M059J (cell line): ENCODE data around the gene TBC1D22A. TPM values are rescaled to one million over a fixed set of nuclear protein-coding genes. Genes with fewer than 3 reads are reported as not detected.
A peak's percentile ranks its signal among the peaks of the same experiment; 100 is the strongest.

Experiments
- DNase-seq: peaks from one replicate; pipeline ENCODE4 v3.0.0-alpha.2; 2012; ENCODE audit warnings: low read depth
- total RNA-seq: library from RNA; depleted of rRNA; stranded (reverse); fragments of >200 nt; shearing (Covaris generic); gene quantifications from 2 replicates; pipeline ENCODE4 v1.2.3, GENCODE V29; 2014

The TBC1D22A gene
- total RNA-seq, 1 experiment from 2014 or later = 7.3 TPM

DNA sequence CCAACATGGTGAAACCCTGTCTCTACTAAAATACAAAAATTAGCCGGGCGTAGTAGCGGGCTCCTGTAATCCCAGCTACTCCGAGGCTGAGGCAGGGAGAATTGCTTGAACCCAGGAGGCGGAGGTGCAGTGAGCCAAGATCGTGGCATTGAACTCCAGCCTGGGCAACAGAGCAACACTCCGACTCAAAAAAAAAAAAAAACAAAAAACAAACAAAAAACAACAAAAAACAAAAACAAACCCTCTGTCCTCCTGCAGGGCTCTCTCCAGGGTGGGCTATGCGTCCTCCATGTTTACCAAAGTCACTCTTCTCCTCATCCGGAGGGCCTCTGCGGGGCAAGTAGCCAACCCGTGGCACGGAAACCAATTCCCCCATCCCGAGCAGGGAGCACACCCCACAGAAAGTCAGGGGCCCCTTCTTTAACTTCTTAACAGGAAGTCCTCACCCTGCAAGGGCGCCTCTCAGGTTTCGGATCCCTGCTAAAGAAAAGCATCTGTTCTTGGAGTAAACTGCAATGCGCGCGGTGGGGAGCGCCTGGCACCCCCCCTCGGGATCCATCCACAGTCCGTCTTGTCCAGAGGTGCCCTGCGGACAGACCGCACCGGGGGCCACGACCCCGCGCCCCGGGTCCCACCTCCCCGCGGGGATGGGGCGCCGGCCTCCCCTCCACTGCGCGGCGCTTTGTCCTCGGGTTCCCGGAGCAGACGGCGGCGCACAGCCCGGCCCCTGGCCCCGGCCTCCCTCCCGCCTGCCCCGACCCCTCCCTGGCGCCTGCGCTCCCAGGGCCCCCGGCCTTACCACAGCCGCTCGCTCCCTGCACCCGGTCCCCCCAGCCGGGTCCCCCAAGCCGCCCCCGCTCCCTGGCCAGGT lies 25.1 kb upstream of the TBC1D22A start:
- DNase-seq = peak; percentile 21

DNA sequence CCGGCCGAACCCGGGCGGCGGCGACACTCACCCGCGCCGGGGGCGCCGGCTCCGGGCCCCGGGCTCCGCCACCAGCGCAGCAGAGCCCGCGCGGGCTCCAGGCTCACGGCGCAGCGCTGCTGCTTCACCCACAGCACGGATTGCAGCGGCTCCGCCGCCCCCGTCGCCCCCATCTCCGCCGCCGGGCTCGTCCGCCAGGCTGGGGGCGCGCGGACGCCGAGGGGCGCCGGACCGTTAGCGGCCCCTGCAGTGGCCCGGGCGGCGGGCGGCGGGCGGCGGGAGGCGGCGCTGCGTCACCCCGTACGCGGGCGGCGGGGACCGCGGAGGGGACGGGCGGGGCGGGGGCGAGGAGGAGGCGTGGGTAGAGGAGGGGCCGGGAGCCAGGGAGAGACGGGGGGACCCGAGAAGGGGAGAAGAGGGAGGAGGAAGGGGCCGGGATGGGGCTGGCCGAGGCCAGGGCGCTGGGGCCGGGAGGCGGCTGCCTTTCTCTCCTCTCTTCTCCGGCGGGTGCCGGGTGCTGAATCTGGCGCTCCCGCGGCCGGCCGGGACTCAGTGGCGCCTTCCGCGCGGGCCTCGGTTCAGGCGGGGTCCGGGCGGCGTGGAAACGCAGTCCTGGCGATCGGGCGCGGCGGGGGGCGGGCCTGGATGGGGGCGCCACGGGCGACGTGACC lies 24.3 kb upstream of the TBC1D22A start, which contains the start of gene CERK:
CERK (minus strand) TSS at position 277 of the 671 bp plus-strand sequence; CDS start at position 173, 104 bp downstream.
- DNase-seq = peak; percentile 55

DNA sequence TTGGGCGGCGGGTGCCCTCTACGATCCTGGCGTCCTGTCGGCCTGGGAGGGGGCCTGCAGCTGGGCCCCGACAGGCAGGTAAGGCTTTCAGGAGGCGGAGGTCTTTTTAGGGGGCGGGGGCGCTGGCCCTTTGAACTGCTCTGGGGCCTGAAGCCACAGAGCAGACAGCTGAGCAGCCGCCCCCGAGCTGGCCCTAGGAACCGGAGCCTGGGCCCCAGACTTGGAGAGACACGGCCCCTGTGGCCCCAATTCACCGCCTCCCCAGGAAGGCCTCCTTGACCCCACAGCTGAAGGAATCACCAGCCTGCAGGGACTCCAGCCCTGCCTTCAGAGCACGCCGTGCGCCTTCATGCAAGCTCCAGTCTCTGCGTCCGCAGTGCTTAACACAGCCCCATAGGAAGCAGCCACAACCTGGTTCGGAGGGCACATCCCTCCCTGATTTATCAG lies 23.8 kb upstream of the TBC1D22A start:
- no peak for DNase-seq

DNA sequence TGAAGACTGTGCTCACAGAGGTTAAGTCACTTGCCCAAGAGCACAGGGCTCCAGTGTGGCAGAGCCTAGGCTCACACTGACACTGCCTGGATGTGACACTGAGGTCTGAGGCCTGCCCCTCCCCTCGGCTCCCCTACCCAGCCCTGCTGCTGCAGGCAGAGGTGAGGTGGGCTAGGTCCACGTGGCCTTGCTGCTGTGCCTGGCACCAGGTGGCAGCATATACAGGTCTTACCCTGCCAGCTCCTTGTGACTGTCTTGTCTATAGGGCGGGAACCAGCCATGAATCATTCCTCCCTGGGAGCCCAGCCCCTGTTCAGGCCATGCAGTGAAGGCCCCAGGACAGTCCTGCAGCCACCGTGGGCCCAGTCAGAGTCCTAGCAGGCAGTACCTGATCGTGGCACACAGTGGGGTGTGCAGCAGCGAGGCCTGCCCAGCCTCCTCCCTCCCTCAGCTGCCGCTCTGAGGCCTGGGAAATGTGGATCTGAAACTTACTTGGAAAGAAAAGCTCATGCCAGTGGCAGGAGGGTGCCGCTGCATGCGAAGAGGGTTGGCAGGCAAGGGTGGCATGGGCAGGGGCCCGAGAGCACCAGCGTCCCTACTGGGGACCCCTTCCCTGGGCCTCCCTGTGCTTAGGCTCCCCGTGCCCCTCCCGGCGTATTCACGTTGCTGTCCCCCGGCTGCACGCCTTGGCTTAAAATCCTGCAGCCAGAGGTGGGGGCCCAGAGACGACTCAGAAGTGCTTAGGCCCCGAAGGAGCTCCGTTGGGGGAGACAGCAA lies 23.2 kb upstream of the TBC1D22A start:
- DNase-seq = peak; percentile 85

DNA sequence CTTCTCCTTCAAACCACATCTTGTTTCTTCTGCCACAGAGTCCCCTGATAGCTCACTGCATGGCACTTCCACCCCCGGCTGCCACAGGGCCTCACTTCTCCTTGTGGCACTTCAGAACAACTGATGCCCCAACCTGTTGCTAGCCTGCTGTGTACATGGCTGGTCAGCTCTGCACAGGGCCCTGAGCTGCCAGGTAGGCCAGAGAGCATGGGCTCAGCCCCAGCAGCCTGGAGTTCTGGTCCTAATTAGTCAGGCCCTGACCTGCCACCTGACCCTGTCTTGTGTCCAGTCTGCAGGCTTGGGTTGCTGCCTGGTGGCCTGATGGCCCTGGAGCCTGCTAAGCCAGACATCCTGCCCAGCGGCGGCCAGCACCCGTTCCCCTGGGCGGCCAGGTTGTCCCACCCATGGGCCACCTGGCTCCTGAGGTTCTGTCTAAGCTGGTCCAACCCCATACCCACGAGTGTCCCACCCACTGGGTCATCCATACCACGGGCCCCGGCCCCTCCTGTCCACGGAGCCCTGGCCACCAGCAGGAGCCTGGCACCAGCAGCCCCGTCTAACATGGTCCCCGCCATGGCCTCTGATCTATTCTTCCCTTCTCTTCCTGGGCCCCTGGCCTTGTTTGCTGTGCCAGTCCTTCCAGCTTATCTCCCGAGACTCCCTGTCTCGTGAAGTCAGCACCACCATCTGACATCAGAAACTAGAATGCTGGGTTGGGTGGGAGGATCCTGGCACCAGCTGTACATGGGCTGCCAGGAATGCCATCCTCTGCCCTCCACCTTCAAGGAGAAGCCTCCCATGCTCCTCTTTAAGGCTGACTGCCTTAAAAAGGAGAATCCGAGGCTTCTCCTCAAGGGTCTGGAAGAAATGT lies 21.3 kb upstream of the TBC1D22A start:
- no peak for DNase-seq

DNA sequence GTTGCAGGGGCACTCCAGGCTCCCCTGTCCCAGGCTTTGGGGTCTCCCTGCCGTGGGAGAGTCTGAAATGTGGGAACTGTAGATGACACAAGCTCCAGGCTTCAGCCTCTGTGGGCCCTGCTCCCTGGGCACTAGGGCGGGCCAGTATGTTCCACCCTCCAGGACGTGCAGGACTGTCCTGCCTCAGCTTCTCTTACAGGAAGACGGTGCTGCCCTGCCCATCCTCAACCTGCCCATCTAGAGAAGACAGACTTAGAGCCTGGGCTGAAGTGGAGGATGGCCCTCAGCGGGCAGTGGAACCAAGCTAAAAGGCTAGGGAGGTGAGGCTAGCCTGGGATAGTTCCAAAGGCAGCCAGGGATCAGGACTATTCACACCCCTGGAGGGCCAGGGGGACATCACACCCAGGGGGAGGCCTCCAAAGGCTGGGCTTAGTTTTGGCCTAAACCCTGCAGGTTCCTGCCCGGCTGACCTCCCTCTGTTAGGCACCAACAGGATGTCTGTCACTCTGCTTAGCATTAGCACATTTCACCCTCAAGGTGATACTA lies 20.4 kb upstream of the TBC1D22A start:
- no peak for DNase-seq

DNA sequence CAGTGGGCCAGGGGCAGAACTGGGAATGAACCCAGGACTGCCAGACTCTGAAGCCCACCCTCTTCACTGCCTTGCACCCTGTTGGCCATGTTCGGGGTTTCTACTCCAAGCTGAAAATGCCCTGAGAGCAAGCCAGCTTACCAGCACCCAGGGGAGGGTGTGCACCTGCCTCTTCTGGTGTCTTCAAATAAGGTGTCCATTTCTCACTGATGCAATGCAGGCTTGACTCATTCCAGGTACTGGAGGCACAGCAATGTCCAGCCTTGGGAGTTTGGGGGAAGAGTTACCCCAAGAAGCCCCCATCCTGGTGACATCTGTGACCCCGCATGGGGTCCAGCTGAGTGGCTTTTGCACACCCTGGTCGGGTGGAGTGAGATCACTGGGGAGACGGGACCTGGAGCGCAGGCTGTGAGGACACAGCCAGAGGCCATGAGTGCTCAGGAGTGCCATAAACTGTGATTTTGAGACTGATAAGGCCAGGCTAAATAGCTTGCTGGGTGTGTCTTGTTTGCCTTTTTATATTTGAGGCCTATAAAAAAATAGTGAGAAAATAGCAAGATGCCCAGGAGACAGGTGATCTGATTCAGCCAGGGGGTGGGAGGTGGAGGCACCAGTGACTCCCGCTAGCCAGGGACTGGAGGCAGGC lies 19.8 kb upstream of the TBC1D22A start:
- peak; percentile 40 for DNase-seq

DNA sequence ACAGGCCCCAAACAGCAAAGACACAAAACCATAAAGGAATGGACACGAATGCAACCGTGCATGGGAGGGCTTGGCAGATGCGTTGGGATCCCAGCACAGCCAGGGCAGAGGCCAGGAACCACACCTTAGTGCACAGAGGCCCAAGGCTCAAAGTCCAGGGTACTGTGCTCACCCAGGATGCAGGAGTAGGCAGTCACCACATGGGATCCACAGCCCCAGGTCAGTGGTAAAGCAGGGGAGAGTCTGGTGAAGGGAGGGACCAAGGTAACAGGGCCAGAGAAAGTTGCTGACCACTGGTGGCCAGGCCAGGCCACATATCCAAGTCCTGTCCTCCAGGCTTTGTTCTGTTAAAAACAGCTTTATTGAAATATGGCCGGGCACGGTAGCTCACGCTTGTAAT lies 17.9 kb upstream of the TBC1D22A start:
- DNase-seq = no peak

DNA sequence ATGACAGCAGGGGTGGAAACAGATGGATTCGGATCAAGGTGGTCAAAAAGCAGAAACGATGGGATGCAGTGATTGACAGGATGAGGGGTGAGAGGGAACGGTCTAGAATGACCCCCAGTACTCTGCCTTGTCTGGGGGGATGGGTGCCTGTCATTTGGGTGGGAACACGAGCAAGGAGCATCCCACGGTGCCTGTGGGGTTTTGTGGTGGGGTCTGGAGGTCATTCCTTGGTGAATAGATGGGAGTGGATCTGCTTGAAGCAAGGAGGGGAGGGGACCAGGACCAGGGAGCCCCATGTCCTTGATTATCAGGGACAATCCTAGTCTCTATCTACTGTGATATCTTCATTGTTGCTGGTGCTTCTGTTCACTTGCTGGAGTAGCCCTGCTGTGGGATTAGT lies 16.3 kb upstream of the TBC1D22A start:
- DNase-seq = no peak

DNA sequence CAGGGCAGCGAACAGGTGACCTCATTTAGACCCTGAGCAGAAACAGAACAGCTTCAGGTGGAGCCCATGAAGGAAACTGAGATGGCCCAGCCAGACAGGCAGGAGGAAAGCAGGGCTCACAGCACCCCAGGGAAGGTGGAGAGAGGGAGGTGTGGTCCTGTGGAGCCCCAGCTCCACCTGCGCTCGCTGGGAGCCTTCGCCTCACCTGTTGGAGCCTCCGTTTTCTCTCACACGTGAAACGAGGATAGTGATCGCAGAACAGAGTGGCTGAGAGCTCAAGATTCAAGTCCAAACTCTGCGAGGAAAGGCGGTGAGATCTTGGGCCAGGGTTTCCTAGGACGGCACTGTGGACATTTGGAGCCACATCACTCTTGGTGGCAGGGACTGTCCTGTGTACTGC lies 15.8 kb upstream of the TBC1D22A start:
- DNase-seq = no peak

DNA sequence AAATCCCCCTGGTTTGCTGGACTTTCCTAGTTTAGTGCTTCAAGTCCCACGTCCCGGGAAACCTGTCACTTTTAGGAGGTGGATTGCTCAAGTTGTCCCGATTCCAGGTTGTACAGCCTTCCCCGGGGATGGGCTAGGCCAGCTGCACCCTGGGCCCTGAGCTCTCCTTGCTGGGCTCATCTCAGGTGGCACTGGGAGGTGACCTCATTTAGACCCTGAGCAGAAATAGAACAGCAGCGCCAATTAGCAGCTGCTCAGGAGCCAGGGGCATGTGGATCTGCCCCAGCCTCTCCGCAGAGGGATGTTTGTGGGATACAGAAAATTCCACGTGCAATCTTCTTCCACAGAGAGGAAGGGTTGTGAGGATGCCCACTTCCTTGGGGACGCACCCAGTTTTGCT lies 14.8 kb upstream of the TBC1D22A start:
- DNase-seq = no peak

DNA sequence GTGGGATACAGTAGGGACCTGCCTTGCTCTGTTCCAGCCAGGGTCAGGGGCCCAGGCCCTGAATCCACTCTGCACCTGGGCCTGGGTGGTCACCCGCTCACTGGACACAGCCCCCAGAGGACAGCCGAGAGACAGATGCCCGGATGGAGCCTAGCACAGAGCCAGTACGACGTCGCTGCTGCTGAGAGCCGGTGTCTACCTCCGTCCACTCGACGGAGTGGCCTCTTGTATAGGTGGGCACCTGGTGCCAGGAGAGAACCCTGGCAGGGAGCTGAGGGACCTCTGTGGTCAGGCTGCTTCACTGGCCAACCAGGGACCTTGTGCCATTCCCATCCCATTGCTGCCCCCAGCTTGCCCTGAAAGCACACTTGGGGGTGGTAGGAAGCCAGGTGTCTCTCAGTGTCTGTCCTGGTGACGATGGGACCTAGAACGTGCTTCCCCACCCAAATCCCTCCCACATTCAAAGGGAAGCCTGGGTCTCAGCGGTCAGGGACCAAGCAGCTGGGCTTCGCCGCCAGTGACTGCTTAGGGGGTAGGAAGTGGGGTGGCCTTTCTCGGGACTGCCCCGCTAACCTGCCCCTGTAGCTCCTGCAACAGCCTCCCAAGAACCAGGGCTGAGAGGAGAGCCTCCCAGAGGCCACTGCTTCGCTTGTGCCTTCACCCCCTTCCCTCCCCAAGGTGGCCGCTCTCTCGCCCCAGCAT lies 14.1 kb upstream of the TBC1D22A start:
- no peak for DNase-seq

DNA sequence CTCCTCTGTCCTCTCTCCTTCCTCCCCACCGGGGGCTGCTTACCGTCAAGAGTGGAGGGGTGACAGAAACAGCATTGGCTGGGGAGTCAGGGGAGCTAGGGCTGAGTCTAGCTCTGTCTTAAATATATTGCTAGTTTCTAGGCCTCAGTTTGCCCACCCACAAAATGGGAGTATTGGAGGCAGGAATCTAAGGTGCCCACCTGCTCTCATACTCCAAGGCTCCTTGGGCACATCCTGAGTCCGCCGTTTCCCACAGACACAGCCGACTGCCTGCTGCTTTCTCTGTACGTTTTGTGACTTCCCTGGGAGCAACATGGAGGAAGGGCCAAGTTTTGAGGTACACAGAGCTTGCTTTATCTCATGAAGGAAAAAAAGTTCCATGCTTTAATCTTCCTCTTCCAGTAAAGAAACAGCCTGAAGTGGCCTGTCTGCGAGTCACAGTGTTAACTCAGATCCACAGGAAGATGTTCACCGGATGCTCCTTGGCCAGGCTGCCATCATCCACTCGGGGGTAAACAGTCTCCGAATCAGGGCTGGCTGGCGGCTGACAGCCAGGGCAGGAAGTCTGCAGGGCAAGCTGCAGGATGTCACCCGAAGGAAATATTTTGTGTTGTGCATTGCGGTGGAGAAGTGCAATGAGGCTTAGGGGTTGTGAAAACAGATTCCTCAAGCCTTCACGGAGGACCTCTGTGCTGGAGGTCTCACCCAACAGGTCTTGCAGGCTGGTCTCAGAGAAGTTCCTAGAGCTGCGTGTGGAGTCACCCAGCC lies 13.4 kb upstream of the TBC1D22A start:
- DNase-seq = peak; percentile 32

DNA sequence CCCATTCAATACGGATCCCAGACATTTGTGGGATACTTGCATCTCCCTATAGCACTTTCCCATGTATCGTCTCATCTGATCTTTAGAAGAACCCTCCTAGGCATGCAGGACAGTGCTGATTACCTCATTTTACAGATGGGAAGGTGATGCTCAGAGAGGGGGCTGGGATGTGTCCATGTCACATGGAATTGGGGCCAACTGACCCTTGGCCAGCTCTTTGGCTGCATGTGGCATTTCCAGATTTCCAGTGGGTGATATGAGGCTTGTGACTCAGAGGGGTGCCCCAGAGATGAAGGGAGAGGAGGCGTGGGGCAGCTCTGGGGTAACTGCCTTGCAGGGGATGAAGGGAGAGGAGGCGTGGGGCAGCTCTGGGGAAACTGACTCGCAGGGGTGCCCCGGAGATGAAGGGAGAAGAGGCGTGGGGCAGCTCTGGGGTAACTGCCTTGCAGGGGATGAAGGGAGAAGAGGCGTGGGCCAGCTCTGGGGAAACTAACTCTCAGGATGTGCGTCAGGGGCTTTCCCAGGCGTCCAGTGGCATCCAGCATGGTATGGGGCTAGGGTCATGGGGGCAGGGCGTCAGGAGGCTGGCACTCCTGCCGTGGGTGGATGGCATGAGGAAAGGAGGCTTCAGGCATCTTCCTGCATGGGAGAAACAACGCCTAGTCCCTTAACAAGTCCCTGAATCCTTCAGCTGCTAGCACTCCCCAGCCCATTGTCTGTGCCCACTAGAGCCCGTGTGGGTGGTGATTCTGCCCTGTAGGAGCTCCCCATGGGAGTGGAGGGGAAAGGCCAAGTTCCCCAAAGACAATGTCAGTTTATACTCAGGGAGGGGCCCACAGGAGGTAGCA lies 12.5 kb upstream of the TBC1D22A start:
- DNase-seq = no peak

DNA sequence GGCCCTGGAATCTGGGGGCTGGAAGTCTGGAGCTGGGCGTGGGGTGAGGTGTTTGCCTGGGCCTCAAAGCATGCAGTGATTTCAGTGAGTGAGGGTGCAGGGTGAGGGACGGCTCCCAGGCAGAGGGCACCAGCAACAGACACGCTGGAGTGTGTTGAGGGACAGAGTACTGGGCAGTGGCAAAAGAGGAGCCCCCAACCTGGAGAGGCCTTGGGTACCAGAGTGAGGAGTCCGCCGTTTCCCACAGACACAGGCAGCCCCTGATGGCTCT lies 12.0 kb upstream of the TBC1D22A start:
- no peak for DNase-seq

DNA sequence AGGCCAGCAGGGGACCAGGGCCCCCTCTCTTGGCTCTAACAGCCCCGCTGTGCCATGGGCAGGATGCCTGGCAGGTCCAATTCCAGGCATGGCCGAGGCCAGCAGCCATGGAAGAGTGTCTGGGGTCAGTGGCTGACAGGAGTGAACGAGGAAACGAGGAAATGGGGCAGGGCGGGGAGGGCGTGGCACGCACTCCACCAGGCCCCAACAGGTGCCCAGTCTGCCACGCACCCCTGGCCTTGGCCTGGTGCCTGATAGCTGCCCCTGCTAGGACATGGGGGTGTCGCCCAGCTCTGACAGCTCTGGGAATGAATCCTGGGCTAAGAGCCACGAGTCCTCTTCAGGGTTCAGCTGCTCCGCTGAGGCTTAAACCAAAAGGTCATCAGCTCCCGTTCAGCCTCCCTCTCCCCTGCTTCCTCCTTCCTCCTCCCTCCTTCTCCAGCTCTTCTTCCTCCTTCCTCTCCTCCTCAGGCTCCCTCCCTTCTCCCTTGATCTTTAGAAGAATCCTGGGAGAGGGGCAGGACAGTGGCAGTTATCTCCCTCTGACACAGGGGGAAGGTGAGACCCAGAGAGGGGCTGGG lies 11.5 kb upstream of the TBC1D22A start:
- DNase-seq = no peak

DNA sequence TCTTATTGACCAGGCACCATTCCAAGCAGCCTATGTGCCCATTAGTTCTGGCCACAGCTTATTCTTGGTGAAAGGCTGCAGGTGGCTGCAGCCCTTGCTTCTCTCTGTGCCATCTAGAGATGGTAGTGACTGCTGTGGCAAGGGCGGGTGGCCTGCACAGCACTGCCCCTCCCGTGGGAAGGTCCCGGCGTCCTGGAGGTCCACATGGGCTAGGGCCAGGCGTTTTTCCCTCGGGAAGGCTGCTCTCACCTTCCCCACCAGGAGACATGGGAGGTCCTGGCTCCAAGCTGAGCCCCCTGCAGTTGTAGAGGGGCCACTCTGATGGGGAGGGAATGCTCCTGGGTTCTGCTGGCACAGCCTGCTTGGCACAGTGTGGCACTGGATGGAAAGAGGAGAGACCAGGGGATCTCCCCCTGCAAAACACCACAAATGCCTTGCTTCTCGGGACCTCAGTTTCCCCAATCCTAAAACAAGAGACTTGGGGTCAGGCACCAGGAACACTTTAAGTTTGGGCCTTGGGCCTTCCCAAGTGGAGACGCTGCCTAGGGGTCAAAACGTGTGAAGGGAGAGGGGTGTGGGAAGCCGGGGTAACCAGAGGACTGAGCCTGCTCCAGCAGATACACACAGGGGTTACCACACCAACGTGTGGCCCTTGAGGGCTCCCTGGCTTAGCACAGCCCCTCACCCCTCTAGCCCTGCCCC lies 10.0 kb upstream of the TBC1D22A start:
- DNase-seq = no peak

DNA sequence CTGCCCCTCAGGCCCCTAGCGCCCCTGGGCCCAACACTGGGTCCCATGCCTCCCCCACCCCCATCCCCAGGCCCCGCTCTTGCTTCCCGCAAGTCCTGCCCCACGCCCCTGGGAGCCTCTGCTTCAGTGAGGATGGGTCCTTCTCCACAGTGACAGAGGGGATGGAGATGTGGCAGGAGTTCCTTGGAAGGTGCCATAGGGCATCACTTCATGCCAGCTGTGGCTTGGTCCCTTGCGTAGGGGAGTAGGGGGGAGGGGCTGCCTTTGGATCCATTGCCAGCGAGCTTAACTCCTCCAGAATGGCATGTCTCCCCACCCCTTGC lies 9.5 kb upstream of the TBC1D22A start:
- no peak for DNase-seq
